SK-N-SH (cell line): Measurements from ENCODE around the gene ITGAL.

Experiments
- EZH2phosphoT487 ChIP-seq: fragments of 200-600 bp; sonication (generic); IDR thresholded peaks from 2 replicates; pipeline ENCODE4 v1.6.1; 2017; ENCODE audit warnings: low read depth, mixed run types, mild to moderate bottlenecking, antibody characterized with exemption, moderate library complexity, borderline replicate concordance
- FOSL2 ChIP-seq: IDR thresholded peaks from 2 replicates; pipeline ENCODE4 v1.4.0; 2012; ENCODE audit warnings: low read depth, mild to moderate bottlenecking, moderate library complexity, borderline replicate concordance
- IRF3 ChIP-seq: fragments of 150-350 bp; IDR thresholded peaks from 2 replicates; pipeline ENCODE4 v1.6.1; 2016; ENCODE audit warnings: mild to moderate bottlenecking, low read depth, low read length
- JUND ChIP-seq: IDR thresholded peaks from 2 replicates; pipeline ENCODE4 v1.4.0; 2012
- MXI1 ChIP-seq: IDR thresholded peaks from 2 replicates; pipeline ENCODE4 v1.6.1; 2012; ENCODE audit warnings: mild to moderate bottlenecking, low read depth, low read length, improper control_type of control experiment
- PBX3 ChIP-seq: IDR thresholded peaks from 2 replicates; pipeline ENCODE4; 2012
- POLR2AphosphoS5 ChIP-seq: IDR thresholded peaks from 2 replicates; pipeline ENCODE4 v1.6.1; 2012; ENCODE audit warnings: low read depth, low read length
- RCOR1 ChIP-seq: fragments of 150-350 bp; IDR thresholded peaks from 2 replicates; pipeline ENCODE4 v1.6.1; 2017; ENCODE audit warnings: antibody characterized with exemption, low read length
- RFX5 ChIP-seq: IDR thresholded peaks from 2 replicates; pipeline ENCODE4 v1.6.1; 2012; ENCODE audit warnings: mild to moderate bottlenecking, improper control_type of control experiment, low read length
- SIN3A ChIP-seq: IDR thresholded peaks from 2 replicates; pipeline ENCODE4 v1.6.1; 2012; ENCODE audit warnings: low read depth, mild to moderate bottlenecking, low read length, moderate library complexity, borderline replicate concordance
- TAF1 ChIP-seq: IDR thresholded peaks from 2 replicates; pipeline ENCODE4 v1.6.1; 2012; ENCODE audit warnings: low read depth, mild to moderate bottlenecking, low read length, moderate library complexity, borderline replicate concordance
- YY1 ChIP-seq: IDR thresholded peaks from 2 replicates; pipeline ENCODE4 v1.4.0; 2012; ENCODE audit warnings: low read depth, mild to moderate bottlenecking
- TF ChIP-seq, protein P1 (sequence below): fragments of 200-600 bp; sonication (generic); IDR thresholded peaks from 2 replicates; pipeline ENCODE4 v1.6.1; 2017; ENCODE audit warnings: antibody characterized with exemption, mild to moderate bottlenecking, moderate library complexity
- TF ChIP-seq, protein P2 (sequence below): IDR thresholded peaks from 2 replicates; pipeline ENCODE4 v1.6.1; 2012; ENCODE audit warnings: mild to moderate bottlenecking, low read depth, low read length, moderate library complexity

DNA sequence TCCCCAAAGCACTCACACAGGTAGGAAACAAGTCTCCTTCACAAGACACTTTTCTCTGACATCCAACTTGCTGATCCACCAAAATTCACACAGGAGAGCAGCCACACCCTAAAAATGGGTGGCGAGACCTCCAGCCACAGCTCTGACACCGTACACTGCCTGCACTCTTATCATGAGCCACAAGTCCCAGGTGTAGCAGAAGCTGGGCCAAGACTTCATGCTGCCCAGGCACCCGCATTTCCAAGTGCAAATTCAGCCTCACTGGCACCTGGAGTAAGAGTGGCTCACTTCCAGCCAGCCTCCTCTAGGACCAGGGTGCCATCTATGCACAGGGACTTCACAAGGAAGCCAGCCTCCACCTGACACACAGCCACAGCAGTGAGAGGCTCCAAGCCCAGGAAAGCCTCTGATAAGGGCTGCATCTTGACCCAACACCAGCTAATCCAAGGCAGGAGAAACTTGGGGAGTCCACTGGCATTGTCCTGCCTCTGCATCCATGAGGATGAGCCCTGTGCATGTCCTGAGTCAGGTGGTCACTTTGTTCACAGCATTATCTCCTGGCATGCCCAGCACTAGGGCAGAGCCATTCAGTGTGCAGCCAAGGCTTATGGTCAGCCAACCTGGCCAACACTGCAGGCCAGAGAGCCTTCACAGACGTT is 56.4 kb downstream of the ITGAL start:
- TF ChIP-seq, protein P1, sequence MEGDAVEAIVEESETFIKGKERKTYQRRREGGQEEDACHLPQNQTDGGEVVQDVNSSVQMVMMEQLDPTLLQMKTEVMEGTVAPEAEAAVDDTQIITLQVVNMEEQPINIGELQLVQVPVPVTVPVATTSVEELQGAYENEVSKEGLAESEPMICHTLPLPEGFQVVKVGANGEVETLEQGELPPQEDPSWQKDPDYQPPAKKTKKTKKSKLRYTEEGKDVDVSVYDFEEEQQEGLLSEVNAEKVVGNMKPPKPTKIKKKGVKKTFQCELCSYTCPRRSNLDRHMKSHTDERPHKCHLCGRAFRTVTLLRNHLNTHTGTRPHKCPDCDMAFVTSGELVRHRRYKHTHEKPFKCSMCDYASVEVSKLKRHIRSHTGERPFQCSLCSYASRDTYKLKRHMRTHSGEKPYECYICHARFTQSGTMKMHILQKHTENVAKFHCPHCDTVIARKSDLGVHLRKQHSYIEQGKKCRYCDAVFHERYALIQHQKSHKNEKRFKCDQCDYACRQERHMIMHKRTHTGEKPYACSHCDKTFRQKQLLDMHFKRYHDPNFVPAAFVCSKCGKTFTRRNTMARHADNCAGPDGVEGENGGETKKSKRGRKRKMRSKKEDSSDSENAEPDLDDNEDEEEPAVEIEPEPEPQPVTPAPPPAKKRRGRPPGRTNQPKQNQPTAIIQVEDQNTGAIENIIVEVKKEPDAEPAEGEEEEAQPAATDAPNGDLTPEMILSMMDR, result no peak
- TF ChIP-seq RFX5, result no peak
- TF ChIP-seq FOSL2, result no peak
- TF ChIP-seq, protein P2, sequence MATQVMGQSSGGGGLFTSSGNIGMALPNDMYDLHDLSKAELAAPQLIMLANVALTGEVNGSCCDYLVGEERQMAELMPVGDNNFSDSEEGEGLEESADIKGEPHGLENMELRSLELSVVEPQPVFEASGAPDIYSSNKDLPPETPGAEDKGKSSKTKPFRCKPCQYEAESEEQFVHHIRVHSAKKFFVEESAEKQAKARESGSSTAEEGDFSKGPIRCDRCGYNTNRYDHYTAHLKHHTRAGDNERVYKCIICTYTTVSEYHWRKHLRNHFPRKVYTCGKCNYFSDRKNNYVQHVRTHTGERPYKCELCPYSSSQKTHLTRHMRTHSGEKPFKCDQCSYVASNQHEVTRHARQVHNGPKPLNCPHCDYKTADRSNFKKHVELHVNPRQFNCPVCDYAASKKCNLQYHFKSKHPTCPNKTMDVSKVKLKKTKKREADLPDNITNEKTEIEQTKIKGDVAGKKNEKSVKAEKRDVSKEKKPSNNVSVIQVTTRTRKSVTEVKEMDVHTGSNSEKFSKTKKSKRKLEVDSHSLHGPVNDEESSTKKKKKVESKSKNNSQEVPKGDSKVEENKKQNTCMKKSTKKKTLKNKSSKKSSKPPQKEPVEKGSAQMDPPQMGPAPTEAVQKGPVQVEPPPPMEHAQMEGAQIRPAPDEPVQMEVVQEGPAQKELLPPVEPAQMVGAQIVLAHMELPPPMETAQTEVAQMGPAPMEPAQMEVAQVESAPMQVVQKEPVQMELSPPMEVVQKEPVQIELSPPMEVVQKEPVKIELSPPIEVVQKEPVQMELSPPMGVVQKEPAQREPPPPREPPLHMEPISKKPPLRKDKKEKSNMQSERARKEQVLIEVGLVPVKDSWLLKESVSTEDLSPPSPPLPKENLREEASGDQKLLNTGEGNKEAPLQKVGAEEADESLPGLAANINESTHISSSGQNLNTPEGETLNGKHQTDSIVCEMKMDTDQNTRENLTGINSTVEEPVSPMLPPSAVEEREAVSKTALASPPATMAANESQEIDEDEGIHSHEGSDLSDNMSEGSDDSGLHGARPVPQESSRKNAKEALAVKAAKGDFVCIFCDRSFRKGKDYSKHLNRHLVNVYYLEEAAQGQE, result no peak
- TF ChIP-seq POLR2AphosphoS5, result no peak
- no peak for TF ChIP-seq MXI1
- no peak for TF ChIP-seq SIN3A
- no peak for TF ChIP-seq RCOR1
- TF ChIP-seq EZH2phosphoT487, result no peak
- TF ChIP-seq TAF1, result no peak
- TF ChIP-seq PBX3, result no peak
- TF ChIP-seq YY1, result no peak
- no peak for TF ChIP-seq JUND
- no peak for TF ChIP-seq IRF3
